ENCODE data around the gene IRF7.

IRF7 gene

DNA sequence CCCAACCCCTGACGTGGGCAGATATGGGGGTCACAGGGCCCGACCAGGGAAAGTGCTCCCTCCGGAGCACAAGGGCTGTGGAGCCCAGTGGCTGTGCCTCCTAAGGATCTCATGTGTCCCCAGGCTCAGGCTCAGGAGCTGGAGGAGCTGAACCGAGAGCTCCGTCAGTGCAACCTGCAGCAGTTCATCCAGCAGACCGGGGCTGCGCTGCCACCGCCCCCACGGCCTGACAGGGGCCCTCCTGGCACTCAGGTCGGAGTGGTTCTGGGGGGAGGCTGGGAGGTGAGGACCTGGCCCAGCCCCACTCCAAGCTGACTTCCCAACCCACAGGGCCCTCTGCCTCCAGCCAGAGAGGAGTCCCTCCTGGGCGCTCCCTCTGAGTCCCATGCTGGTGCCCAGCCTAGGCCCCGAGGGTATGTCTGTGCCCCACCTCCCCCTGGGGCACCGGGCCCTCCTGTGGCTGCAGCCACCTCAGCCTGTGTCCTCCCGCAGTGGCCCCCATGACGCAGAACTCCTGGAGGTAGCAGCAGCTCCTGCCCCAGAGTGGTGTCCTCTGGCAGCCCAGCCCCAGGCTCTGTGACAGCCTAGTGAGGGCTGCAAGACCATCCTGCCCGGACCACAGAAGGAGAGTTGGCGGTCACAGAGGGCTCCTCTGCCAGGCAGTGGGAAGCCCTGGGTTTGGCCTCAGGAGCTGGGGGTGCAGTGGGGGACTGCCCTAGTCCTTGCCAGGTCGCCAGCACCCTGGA lies 52.5 kb downstream of the IRF7 start:
- no peak for DNase-seq

All from right kidney (tissue), 1 donor.